B cell (primary cell): ENCODE measurements around the gene CARTPT. TPM values are rescaled to one million over a fixed set of nuclear protein-coding genes. Genes with fewer than 3 reads are reported as not detected.

Experiments used
- ATAC-seq: fragments of 200-7000 bp; cut with Tn5 transposase; one replicate; pipeline ENCODE4 v1.10.0; 2021; ENCODE audit warnings: low read depth, mild to moderate bottlenecking, moderate number of reproducible peaks, moderate library complexity
- CTCF ChIA-PET: fragments of 350-600 bp; sonication (Branson Sonifier 250); formaldehyde crosslinking; loops from one replicate; lab custom pipeline; 2021; ENCODE audit warnings: antibody characterized with exemption, inconsistent platforms; lab: Charles Lee
- POLR2A ChIA-PET: fragments of 350-600 bp; sonication (Branson Sonifier 250); formaldehyde crosslinking; loops from one replicate; lab custom pipeline; 2021; ENCODE audit warnings: antibody characterized with exemption; lab: Charles Lee
- DNase-seq: peaks from one replicate; pipeline ENCODE4 v3.0.0; 2013
- H2AFZ ChIP-seq: 2 replicates; pipeline ENCODE4 v1.6.1; 2012; ENCODE audit warnings: mild to moderate bottlenecking, low read depth, low read length; ENCODE audit not compliant: insufficient read depth, poor library complexity, severe bottlenecking
- H3K27ac ChIP-seq, 2 donors: 1 replicate in 1 of 2; 2 replicates in 1 of 2; pipeline ENCODE4 v1.5.1; 2012 to 2013; ENCODE audit warnings: low read length in 2 of 2, mild to moderate bottlenecking in 2 of 2, moderate library complexity in 1 of 2
- H3K27me3 ChIP-seq, 4 experiments: fragments of 200-600 bp in 1 of 4; sonication (generic) in 1 of 4; replicated peaks in 1 of 4; 1 replicate in 2 of 4; 2 replicates in 2 of 4; pipeline versions ENCODE4 v1.6.1 to v1.7.0; 2013 to 2016; ENCODE audit warnings: low read length in 3 of 4, mild to moderate bottlenecking in 2 of 4, mixed read lengths in 1 of 4, moderate library complexity in 1 of 4; ENCODE audit not compliant: insufficient read depth in 4 of 4, control insufficient read depth in 3 of 4; ENCODE audit errors: control extremely low read depth in 1 of 4
- H3K36me3 ChIP-seq, 2 experiments: replicated peaks in 1 of 2; 1 replicate in 1 of 2; 2 replicates in 1 of 2; pipeline versions ENCODE4 v1.6.1 to v1.7.1; 2013; ENCODE audit warnings: low read length in 1 of 2; ENCODE audit not compliant: insufficient read depth in 2 of 2, control insufficient read depth in 1 of 2; ENCODE audit errors: control extremely low read depth in 1 of 2, extremely low read depth in 1 of 2
- H3K4me1 ChIP-seq, 2 donors: fragments of 200-600 bp in 1 of 2; sonication (generic) in 1 of 2; 1 replicate in 1 of 2; 2 replicates in 1 of 2; pipeline versions ENCODE4 v1.5.1 to v1.6.1; 2013 to 2017; ENCODE audit warnings: low read length in 2 of 2; ENCODE audit not compliant: control insufficient read depth in 2 of 2, insufficient read depth in 2 of 2
- H3K4me2 ChIP-seq: replicated peaks from 2 replicates; pipeline ENCODE3; 2012; ENCODE audit warnings: mild to moderate bottlenecking, low read depth, low read length; ENCODE audit not compliant: poor library complexity, severe bottlenecking
- H3K4me3 ChIP-seq, 5 experiments: fragments of 200-600 bp in 1 of 5; sonication (generic) in 1 of 5; 1 replicate in 3 of 5; 2 replicates in 2 of 5; pipeline versions ENCODE4 v1.5.1 to v1.7.0; 2011 to 2016; ENCODE audit warnings: low read length in 4 of 5, mild to moderate bottlenecking in 4 of 5, low read depth in 2 of 5, control low read depth in 1 of 5, moderate library complexity in 1 of 5; ENCODE audit not compliant: insufficient read depth in 1 of 5; ENCODE audit errors: control extremely low read depth in 1 of 5, extremely low read depth in 1 of 5
- H3K79me2 ChIP-seq: fragments of 200-600 bp; sonication (generic); one replicate; pipeline ENCODE4 v1.6.0; 2016; ENCODE audit warnings: low read length; ENCODE audit not compliant: control insufficient read depth, insufficient read depth
- H3K9ac ChIP-seq: fragments of 200-600 bp; sonication (generic); 2 replicates; pipeline ENCODE4 v1.6.1; 2017; ENCODE audit warnings: mild to moderate bottlenecking, low read length, moderate library complexity
- H3K9me3 ChIP-seq, 3 donors: one replicate each; pipeline versions ENCODE4 v1.6.1 to v1.7.1; 2013; ENCODE audit warnings: low read length in 2 of 3; ENCODE audit not compliant: control insufficient read depth in 2 of 3, insufficient read depth in 1 of 3; ENCODE audit errors: control extremely low read depth in 1 of 3
- H4K20me1 ChIP-seq: 2 replicates; pipeline ENCODE4 v1.6.0; 2012; ENCODE audit warnings: mild to moderate bottlenecking, low read length; ENCODE audit not compliant: insufficient read depth, control insufficient read depth, poor library complexity, severe bottlenecking
- H3K27ac Mint-ChIP-seq: one replicate; pipeline ENCODE4 v1.8.0; 2021; ENCODE audit warnings: mixed read lengths
- H3K27me3 Mint-ChIP-seq: one replicate; pipeline ENCODE4 v1.8.0; 2021; ENCODE audit warnings: mixed read lengths
- H3K4me1 Mint-ChIP-seq: one replicate; pipeline ENCODE4 v1.8.0; 2021; ENCODE audit warnings: mixed read lengths
- H3K4me3 Mint-ChIP-seq: one replicate; pipeline ENCODE4 v1.8.0; 2021; ENCODE audit warnings: mixed read lengths
- H3K9me3 Mint-ChIP-seq: one replicate; pipeline ENCODE4 v1.8.0; 2022; ENCODE audit warnings: mixed read lengths; ENCODE audit not compliant: insufficient read depth
- EZH2 ChIP-seq: IDR thresholded peaks from 2 replicates; pipeline ENCODE4 v1.6.1; 2012; ENCODE audit warnings: borderline replicate concordance, low read depth, mild to moderate bottlenecking, moderate library complexity, low read length; ENCODE audit not compliant: insufficient read depth, poor library complexity, severe bottlenecking
- WGBS: methylation state at CpG from one replicate; pipeline ENCODE4 v1.1.5; 2013; ENCODE audit warnings: missing lambda C conversion rate; ENCODE audit not compliant: insufficient coverage; 5-methylcytosine and 5-hydroxymethylcytosine counted together
- intact Hi-C: fragments of 100-400 bp; cut with micrococcal nuclease; formaldehyde crosslinking; loops from one replicate; pipeline ENCODE4 v1.10.0; 2022
- polyA plus RNA-seq: library from polyadenylated mRNA; depleted of rRNA; stranded (reverse); fragments of >200 nt; gene quantifications from 2 replicates; pipeline ENCODE4 v1.2.3, GENCODE V29; 2012
- total RNA-seq, 2 donors: library from RNA; stranded (reverse); fragments of 120-200 nt in 1 of 2; gene quantifications; 1 replicate in 1 of 2; 2 replicates in 1 of 2; pipeline versions ENCODE4 v1.2.3 to v1.2.4, GENCODE V29; 2013 to 2022
- TF ChIP-seq, protein P1 (sequence below): fragments of 200-600 bp; IDR thresholded peaks from one replicate; pipeline ENCODE4 v1.8.0; 2022; ENCODE audit warnings: antibody characterized with exemption, mild to moderate bottlenecking

CARTPT gene
- total and polyA plus RNA-seq, 2 donors (not counting 1 experiment from before 2014, with no cell fraction given), result not detected

DNA sequence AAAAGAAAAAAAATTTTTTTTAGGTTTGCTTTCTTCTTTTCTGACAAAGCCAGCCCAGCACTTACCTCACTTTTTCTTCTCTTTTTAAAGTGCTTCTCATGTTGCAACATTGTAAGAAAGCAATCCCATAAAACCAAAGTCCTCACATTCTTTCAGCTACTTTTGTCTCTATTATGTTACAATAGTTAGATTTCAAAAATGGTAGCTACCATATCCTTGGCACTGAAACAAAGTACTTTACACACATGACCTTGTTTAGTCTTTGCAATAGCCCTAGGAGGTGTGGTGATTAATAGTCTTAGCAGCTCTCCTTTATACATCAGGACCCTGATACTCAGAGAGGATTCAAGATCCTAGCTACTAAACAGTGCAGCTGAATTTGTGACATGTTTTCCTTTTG is 23.5 kb upstream of the CARTPT start:
- intact Hi-C loops, result no loop called here
- H3K4me3 ChIP-seq, result no peak overlapping the region
- POLR2A ChIA-PET, result no interaction called here
- CTCF ChIA-PET, result interaction anchor here (1.4 kb wide), 1 partner anchor 9 kb away, joined by 5 read pairs; no protein-coding TSS in a partner anchor
- H3K27me3 ChIP-seq, result peaks cover 0 to 4% (median 0%) of the 10 kb centered on the region in 4 experiments
- peaks cover 5% of the 10 kb centered on the region for H3K9me3 Mint-ChIP-seq
- peaks cover 0 to 10% (median 0%) of the 10 kb centered on the region in 3 donors for H3K9me3 ChIP-seq
- H4K20me1 ChIP-seq, result no peaks in the 10 kb centered on the region
- TF ChIP-seq, protein P1, sequence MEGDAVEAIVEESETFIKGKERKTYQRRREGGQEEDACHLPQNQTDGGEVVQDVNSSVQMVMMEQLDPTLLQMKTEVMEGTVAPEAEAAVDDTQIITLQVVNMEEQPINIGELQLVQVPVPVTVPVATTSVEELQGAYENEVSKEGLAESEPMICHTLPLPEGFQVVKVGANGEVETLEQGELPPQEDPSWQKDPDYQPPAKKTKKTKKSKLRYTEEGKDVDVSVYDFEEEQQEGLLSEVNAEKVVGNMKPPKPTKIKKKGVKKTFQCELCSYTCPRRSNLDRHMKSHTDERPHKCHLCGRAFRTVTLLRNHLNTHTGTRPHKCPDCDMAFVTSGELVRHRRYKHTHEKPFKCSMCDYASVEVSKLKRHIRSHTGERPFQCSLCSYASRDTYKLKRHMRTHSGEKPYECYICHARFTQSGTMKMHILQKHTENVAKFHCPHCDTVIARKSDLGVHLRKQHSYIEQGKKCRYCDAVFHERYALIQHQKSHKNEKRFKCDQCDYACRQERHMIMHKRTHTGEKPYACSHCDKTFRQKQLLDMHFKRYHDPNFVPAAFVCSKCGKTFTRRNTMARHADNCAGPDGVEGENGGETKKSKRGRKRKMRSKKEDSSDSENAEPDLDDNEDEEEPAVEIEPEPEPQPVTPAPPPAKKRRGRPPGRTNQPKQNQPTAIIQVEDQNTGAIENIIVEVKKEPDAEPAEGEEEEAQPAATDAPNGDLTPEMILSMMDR, result no peak
- TF ChIP-seq EZH2, result no peak
- no peak overlapping the region for H3K9ac ChIP-seq
- no peaks in the 10 kb centered on the region for H3K36me3 ChIP-seq
- no peak for ATAC-seq
- no peaks in the 10 kb centered on the region for H3K4me1 ChIP-seq
- no peak overlapping the region for H3K27ac ChIP-seq
- H3K4me3 Mint-ChIP-seq, result no peak overlapping the region
- no peak overlapping the region for H2AFZ ChIP-seq
- DNase-seq, result no peak
- peaks cover 16% of the 10 kb centered on the region for H3K27me3 Mint-ChIP-seq
- H3K27ac Mint-ChIP-seq, result no peak overlapping the region
- H3K4me1 Mint-ChIP-seq, result peaks cover 5% of the 10 kb centered on the region
- no peak overlapping the region for H3K4me2 ChIP-seq
- no peaks in the 10 kb centered on the region for H3K79me2 ChIP-seq

DNA sequence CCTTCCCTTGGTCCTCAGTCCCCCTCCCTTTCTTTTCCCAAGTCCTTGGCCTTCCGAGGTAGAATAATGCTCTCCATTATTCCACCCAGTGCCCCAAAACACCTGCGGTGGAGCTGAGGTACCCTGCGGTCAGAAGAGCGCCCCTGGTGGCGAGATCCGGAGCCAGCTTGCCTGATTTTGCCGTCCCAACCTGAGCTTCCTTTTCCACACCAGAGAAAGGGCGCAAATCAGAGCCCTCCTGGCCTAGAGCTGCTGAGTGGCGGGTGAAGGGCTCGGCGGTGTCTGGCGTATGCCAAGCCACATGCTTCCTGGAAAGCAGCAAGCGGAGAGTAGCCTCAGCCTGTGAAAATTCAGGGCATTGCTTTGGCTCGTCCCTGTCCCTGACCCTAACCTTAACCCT is 21.1 kb upstream of the CARTPT start:
- Histone ChIP-seq H4K20me1 (no peaks in the 10 kb centered on the region), H3K27ac (no peak overlapping the region), H3K36me3 (no peaks in the 10 kb centered on the region), H2AFZ (peak overlapping the region; percentile 65), H3K79me2 (no peaks in the 10 kb centered on the region), H3K4me1 (no peaks in the 10 kb centered on the region), H3K27me3 (peaks cover 0 to 4% (median 0%) of the 10 kb centered on the region in 4 experiments), H3K4me2 (peak overlapping the region; percentile 40), H3K9me3 (peaks cover 0 to 10% (median 0%) of the 10 kb centered on the region in 3 donors), H3K4me3 (no peak overlapping the region), H3K9ac (no peak overlapping the region)
- 82% methylated on average over 13 of the region's 14 CpGs for WGBS
- Mint-ChIP-seq H3K4me1 (peaks cover 5% of the 10 kb centered on the region), H3K9me3 (peaks cover 5% of the 10 kb centered on the region), H3K4me3 (no peak overlapping the region), H3K27ac (no peak overlapping the region), H3K27me3 (peaks cover 24% of the 10 kb centered on the region)
- DNase-seq (no peak), ATAC-seq (no peak)
- intact Hi-C loops, result no loop called here
- POLR2A ChIA-PET, result no interaction called here
- TF ChIP-seq, protein P1, result no peak
- no peak for TF ChIP-seq EZH2
- CTCF ChIA-PET, result no interaction called here
